ENCODE measurements around the gene ATXN7L2.

Gene ATXN7L2

GRCh38 chr1:109522026-109522425 lies 38.3 kb downstream of the ATXN7L2 start:
- Histone ChIP-seq H3K27me3 (ENCODE audit: control insufficient read depth, insufficient read depth, low read length, poor library complexity, severe bottlenecking) (no peaks in the 10 kb centered on the region), H3K36me3 (ENCODE audit: control insufficient read depth, insufficient read depth, low read length) (no peaks in the 10 kb centered on the region), H3K27ac (ENCODE audit: insufficient read depth, low read depth, low read length, poor library complexity, severe bottlenecking) (no peak overlapping the region), H3K4me1 (ENCODE audit: control insufficient read depth, insufficient read depth, low read length) (no peaks in the 10 kb centered on the region), H3K9me3 (ENCODE audit: control insufficient read depth, low read length) (no peaks in the 10 kb centered on the region), H3K4me3 (ENCODE audit: insufficient read depth, low read depth, low read length) (no peak overlapping the region)
- 93 to 94% methylated on average over 6 to 7 of the region's 7 CpGs for WGBS, 2 experiments

DNA sequence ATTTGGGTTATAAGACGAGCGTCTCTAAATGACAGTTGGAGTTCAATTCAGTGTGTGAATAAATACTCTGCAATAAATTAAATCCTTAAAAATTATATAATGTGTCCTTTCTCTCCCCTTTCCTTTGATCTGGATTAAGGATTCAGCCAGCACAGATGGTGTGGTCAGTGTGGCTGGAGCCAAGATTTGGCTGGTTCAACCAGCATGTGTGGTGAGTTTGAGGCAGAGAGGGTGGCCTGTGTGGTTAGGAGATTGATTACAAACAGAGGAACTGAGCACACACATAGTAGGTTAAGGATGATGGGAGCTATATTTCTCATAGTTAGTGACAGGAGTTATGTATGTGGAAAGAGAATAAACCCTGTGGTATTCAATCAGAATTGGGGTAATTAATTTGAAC lies 40.0 kb downstream of the ATXN7L2 start:
- WGBS, 2 experiments: no CpG with 5 or more reads among the region's 2 CpGs
- no peak overlapping the region for H3K27ac ChIP-seq (ENCODE audit: insufficient read depth, low read depth, low read length, poor library complexity, severe bottlenecking)
- no peaks in the 10 kb centered on the region for H3K9me3 ChIP-seq (ENCODE audit: control insufficient read depth, low read length)
- H3K4me3 ChIP-seq (ENCODE audit: insufficient read depth, low read depth, low read length): no peak overlapping the region
- no peaks in the 10 kb centered on the region for H3K36me3 ChIP-seq (ENCODE audit: control insufficient read depth, insufficient read depth, low read length)
- no peaks in the 10 kb centered on the region for H3K27me3 ChIP-seq (ENCODE audit: control insufficient read depth, insufficient read depth, low read length, poor library complexity, severe bottlenecking)
- H3K4me1 ChIP-seq (ENCODE audit: control insufficient read depth, insufficient read depth, low read length): no peaks in the 10 kb centered on the region

GRCh38 chr1:109527098-109527811 lies 43.5 kb downstream of the ATXN7L2 start:
- H3K4me3 ChIP-seq (ENCODE audit: insufficient read depth, low read depth, low read length): no peak overlapping the region
- WGBS, 2 experiments: 89 to 94% methylated on average over 14 of the region's 14 CpGs
- H3K27me3 ChIP-seq (ENCODE audit: control insufficient read depth, insufficient read depth, low read length, poor library complexity, severe bottlenecking): no peaks in the 10 kb centered on the region
- no peak overlapping the region for H3K27ac ChIP-seq (ENCODE audit: insufficient read depth, low read depth, low read length, poor library complexity, severe bottlenecking)
- H3K9me3 ChIP-seq (ENCODE audit: control insufficient read depth, low read length): no peaks in the 10 kb centered on the region
- peaks cover 9% of the 10 kb centered on the region for H3K4me1 ChIP-seq (ENCODE audit: control insufficient read depth, insufficient read depth, low read length)
- no peaks in the 10 kb centered on the region for H3K36me3 ChIP-seq (ENCODE audit: control insufficient read depth, insufficient read depth, low read length)

GRCh38 chr1:109527846-109528695 lies 44.4 kb downstream of the ATXN7L2 start:
- Histone ChIP-seq H3K9me3 (ENCODE audit: control insufficient read depth, low read length) (no peaks in the 10 kb centered on the region), H3K4me3 (ENCODE audit: insufficient read depth, low read depth, low read length) (no peak overlapping the region), H3K36me3 (ENCODE audit: control insufficient read depth, insufficient read depth, low read length) (no peaks in the 10 kb centered on the region), H3K27ac (ENCODE audit: insufficient read depth, low read depth, low read length, poor library complexity, severe bottlenecking) (no peak overlapping the region), H3K27me3 (ENCODE audit: control insufficient read depth, insufficient read depth, low read length, poor library complexity, severe bottlenecking) (no peaks in the 10 kb centered on the region), H3K4me1 (ENCODE audit: control insufficient read depth, insufficient read depth, low read length) (peaks cover 9% of the 10 kb centered on the region)
- 90 to 91% methylated on average over 9 of the region's 9 CpGs for WGBS, 2 experiments

- H3K4me3 ChIP-seq (ENCODE audit: insufficient read depth, low read depth, low read length): no peak overlapping the region
- H3K27ac ChIP-seq (ENCODE audit: insufficient read depth, low read depth, low read length, poor library complexity, severe bottlenecking): no peak overlapping the region
- no peaks in the 10 kb centered on the region for H3K27me3 ChIP-seq (ENCODE audit: control insufficient read depth, insufficient read depth, low read length, poor library complexity, severe bottlenecking)
- H3K4me1 ChIP-seq (ENCODE audit: control insufficient read depth, insufficient read depth, low read length): peaks cover 9% of the 10 kb centered on the region
- H3K9me3 ChIP-seq (ENCODE audit: control insufficient read depth, low read length): no peaks in the 10 kb centered on the region
- no peaks in the 10 kb centered on the region for H3K36me3 ChIP-seq (ENCODE audit: control insufficient read depth, insufficient read depth, low read length)
- WGBS, 2 experiments: 95 to 96% methylated on average over 3 of the region's 3 CpGs
Measured at GRCh38 chr1:109528712-109529111, 45.0 kb downstream of the ATXN7L2 start.

- no peaks in the 10 kb centered on the region for H3K9me3 ChIP-seq (ENCODE audit: control insufficient read depth, low read length)
- no peak overlapping the region for H3K27ac ChIP-seq (ENCODE audit: insufficient read depth, low read depth, low read length, poor library complexity, severe bottlenecking)
- WGBS, 2 experiments: 80 to 82% methylated on average over 8 of the region's 8 CpGs
- H3K27me3 ChIP-seq (ENCODE audit: control insufficient read depth, insufficient read depth, low read length, poor library complexity, severe bottlenecking): no peaks in the 10 kb centered on the region
- H3K4me3 ChIP-seq (ENCODE audit: insufficient read depth, low read depth, low read length): no peak overlapping the region
- no peaks in the 10 kb centered on the region for H3K36me3 ChIP-seq (ENCODE audit: control insufficient read depth, insufficient read depth, low read length)
- H3K4me1 ChIP-seq (ENCODE audit: control insufficient read depth, insufficient read depth, low read length): peaks cover 9% of the 10 kb centered on the region
Measured at GRCh38 chr1:109529881-109530456, 46.3 kb downstream of the ATXN7L2 start.

DNA sequence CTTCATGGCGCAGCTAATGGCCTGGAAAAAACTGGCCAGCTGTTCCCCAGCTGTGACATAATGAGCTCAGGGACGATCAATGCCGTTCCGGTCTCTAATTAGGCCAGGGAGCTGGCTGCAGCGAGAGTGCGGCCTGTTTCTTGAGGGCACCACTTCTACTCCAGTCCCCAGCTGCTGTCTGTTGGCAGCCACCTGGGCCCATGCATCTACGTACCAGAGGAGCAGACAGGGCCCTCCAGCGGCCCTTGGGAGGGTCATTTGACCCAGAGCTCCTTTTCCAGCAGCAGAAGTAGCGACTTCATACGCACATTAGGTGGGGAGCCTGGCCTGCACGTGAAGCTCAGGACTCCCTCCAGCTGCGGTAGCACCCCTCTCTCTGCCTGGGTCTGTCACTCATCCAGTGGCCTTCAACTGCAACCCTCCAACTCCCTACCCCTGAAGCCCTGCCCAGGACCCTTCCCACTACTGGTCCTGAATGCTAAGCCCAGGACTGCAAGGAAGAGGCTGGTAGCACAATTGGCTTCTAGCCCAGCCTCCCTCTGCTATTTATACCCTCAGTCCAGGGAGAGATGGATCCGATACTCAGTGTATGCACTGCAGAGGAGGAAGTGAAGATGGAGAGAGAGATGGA lies 46.9 kb downstream of the ATXN7L2 start:
- 82 to 85% methylated on average over 13 of the region's 13 CpGs for WGBS, 2 experiments
- H3K27me3 ChIP-seq (ENCODE audit: control insufficient read depth, insufficient read depth, low read length, poor library complexity, severe bottlenecking): no peaks in the 10 kb centered on the region
- H3K9me3 ChIP-seq (ENCODE audit: control insufficient read depth, low read length): no peaks in the 10 kb centered on the region
- no peak overlapping the region for H3K4me3 ChIP-seq (ENCODE audit: insufficient read depth, low read depth, low read length)
- H3K4me1 ChIP-seq (ENCODE audit: control insufficient read depth, insufficient read depth, low read length): peaks cover 11% of the 10 kb centered on the region
- H3K36me3 ChIP-seq (ENCODE audit: control insufficient read depth, insufficient read depth, low read length): no peaks in the 10 kb centered on the region
- no peak overlapping the region for H3K27ac ChIP-seq (ENCODE audit: insufficient read depth, low read depth, low read length, poor library complexity, severe bottlenecking)

GRCh38 chr1:109531380-109531779 lies 47.7 kb downstream of the ATXN7L2 start:
- Histone ChIP-seq H3K4me3 (ENCODE audit: insufficient read depth, low read depth, low read length) (no peak overlapping the region), H3K27ac (ENCODE audit: insufficient read depth, low read depth, low read length, poor library complexity, severe bottlenecking) (no peak overlapping the region), H3K9me3 (ENCODE audit: control insufficient read depth, low read length) (no peaks in the 10 kb centered on the region), H3K36me3 (ENCODE audit: control insufficient read depth, insufficient read depth, low read length) (no peaks in the 10 kb centered on the region), H3K4me1 (ENCODE audit: control insufficient read depth, insufficient read depth, low read length) (peaks cover 18% of the 10 kb centered on the region), H3K27me3 (ENCODE audit: control insufficient read depth, insufficient read depth, low read length, poor library complexity, severe bottlenecking) (no peaks in the 10 kb centered on the region)
- 89 to 92% methylated on average over 4 of the region's 4 CpGs for WGBS, 2 experiments

DNA sequence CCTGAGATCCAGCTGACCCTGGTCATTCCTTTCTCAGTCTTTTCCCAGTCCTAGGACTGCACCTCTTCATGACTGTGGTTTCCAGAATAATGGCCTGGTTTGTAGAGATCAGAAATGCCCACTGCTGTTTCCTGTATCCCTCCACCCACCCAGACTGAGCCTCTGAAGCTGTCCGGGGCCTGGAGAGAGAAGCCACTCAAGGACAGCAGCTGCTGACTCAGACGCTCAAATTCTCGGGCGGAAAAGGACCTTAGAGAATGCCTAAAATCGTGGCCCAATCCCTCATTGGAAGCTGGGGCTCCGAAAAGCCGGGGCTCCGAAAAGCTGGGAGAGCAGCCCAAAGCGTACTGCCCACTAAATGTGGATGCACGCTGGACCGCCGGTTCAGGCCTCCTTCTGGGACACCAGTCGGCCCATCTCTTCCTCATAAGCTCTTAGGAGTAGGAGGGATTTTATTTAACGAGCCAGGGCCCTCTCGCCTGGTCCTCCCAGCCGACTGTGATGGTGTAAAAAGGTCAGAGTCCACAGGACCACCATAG lies 48.2 kb downstream of the ATXN7L2 start:
- peaks cover 18% of the 10 kb centered on the region for H3K4me1 ChIP-seq (ENCODE audit: control insufficient read depth, insufficient read depth, low read length)
- no peaks in the 10 kb centered on the region for H3K9me3 ChIP-seq (ENCODE audit: control insufficient read depth, low read length)
- no peaks in the 10 kb centered on the region for H3K27me3 ChIP-seq (ENCODE audit: control insufficient read depth, insufficient read depth, low read length, poor library complexity, severe bottlenecking)
- no peak overlapping the region for H3K27ac ChIP-seq (ENCODE audit: insufficient read depth, low read depth, low read length, poor library complexity, severe bottlenecking)
- 70% methylated on average over 16 of the region's 16 CpGs for WGBS, 2 experiments
- H3K36me3 ChIP-seq (ENCODE audit: control insufficient read depth, insufficient read depth, low read length): no peaks in the 10 kb centered on the region
- H3K4me3 ChIP-seq (ENCODE audit: insufficient read depth, low read depth, low read length): no peak overlapping the region

Measured in ectodermal cell (in vitro differentiated cells).